ENCODE results near the gene GTF2E1.
A peak's percentile ranks its signal among the peaks of the same experiment; 100 is the strongest.

The GTF2E1 gene

DNA sequence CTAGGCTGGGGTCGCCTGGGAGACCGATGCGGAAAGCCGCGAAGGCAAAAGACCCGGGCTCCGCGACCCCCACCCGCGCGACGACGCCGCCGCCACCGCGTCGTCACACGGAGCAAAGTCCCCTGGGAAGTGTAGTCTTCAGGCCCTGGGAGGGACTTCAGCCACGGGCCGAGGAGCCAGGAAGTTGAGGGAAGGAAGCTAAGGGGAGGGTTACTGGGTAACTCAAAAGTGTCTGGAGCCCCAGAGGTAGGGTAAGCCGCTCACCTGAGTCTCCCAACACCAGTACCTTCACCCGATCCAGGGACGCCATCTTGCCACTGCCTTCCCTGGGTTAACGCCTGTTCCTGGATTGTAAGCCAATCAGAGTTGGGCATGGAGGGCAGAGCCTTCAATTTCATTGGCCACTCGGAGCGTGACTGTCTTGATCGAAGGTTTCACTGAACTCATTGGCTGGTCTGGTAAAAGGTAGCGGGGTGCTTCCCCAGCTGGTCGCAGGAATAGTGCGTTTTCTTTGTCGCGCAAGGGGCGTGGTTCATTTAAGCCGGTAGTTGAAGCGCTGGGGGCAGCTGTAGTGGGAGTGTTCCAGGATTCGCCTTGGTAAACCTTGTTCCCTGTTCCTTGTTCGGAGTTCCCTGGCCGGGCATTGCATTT lies at the start of gene GTF2E1, which contains the start of gene RABL3:
GTF2E1 (plus strand) TSS at position 547 of the 651 bp plus-strand sequence. CDS start 7,809 bp downstream, outside the sequence.
RABL3 (minus strand) TSS at position 319 of the 651 bp plus-strand sequence; CDS start at position 310, 9 bp downstream.
- DNase-seq (ENCODE audit: low read depth): peak; percentile 92

DNA sequence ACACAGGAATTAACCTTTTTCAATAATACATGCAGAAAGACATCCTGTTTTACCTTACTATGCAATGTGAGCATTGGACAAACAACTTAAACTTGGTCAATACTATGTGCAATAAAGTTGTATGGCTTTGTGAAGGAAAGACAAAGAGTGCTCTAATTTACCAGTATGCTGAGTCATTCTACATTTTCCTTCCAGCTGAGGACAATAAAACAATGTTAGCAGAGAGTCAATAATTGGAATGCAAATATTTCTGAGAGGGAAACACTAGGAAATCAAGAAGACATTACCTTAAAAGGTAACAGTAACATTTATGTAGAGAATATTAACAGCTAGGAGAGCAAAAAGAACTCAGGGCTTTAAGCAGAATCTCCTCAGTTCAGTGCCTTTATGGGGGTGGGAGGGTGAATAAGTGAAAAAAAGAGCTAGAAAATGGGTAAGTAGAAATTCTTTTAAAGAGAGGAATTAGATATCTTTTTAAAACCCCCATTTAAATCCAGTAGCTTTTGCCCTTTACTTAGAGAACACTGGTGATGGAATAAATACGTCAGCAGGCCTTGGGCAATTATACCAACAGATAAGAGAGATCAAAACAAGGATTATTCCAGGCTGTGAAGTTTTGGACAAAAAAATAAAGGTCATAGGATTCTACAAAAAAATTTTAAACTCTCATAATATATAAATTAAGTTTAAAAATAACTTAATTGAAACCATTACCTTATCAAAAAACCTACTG lies 48.9 kb upstream of the GTF2E1 start:
- no peak for DNase-seq (ENCODE audit: low read depth)

DNA sequence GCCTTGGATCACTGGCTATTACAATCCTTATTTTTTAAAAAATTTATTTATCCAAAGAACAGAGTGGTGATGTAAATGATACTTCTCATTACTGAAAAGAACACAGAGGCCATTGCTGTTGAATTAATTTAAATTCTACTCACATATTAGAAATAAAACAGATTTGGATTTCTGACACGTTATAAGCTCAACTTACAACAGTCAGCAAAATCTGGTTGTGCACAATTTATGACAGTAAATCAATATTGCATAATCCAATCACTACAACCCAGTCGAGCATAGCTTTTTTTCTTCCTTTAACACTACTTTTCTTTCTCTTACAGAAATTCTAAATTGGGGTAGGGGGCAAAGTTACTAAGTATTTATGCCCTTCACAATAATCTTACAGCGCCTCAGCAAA lies 43.2 kb upstream of the GTF2E1 start:
- DNase-seq (ENCODE audit: low read depth): no peak

DNA sequence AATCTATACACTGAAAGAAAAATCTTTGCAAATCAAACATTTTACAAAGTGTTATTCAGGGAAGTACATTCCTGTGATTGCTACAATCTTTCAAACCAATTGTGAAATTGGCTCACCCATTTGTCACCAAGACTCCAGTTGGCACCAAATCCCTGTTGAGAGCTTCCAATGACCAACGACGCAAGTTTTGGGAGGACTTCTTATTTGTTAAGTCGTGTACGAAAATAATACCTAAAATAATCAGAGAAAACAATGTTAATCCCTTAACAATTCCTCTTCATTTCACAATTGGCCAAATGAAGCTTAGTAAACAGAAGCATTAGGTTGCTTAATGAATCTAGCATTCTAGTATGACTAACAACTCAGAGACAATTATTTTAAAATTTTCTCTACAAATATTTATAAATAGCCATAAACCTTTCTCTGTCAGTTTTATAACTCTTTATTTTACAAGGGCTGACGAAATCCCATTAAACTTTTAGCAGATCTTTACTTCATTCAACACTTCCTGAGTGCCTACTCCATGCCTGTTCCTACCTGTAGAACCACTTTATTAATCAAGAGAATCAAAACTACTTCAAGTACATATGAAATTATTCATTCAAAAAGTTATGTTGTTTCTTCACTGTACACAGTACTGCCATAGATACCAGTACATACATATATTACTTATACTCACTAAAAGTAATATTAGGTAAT lies 36.5 kb upstream of the GTF2E1 start:
- DNase-seq (ENCODE audit: low read depth): no peak

DNA sequence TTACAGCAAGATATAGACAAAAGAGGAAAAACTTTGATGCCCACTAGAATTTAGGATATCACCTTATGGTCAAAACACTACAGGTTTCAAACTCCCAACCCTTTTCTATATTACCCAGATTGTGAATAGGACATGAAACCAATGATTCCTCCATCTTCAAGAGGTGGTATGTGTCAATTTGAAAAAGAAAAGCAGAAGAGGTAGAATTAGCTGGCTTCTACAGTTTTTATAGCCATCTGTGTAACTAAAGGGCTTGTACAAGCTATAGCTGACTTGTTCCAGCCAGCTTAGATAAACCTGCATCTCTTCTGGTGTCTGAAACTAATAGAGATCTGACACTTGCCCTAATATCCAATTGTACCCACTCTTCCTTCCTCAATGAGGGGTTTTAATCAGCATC lies 35.6 kb upstream of the GTF2E1 start:
- DNase-seq (ENCODE audit: low read depth): no peak

DNA sequence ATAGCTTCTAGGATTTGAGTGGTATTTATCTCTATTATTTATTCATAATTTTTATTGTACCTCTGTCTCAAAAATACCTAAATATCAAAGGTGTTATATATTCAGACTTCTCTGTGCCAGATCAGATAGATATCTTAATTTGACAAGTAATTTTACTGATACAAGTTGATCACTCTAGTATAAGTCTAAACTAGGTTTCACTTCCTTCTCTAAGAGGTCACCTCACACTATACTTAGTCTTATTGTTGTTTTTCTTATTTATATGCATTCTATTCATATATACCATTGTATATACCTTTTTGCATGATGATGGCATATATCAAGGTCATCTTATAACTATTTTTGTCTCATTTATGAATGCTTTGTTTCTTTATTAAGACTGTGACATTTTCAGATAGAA lies 34.1 kb upstream of the GTF2E1 start:
- no peak for DNase-seq (ENCODE audit: low read depth)

DNA sequence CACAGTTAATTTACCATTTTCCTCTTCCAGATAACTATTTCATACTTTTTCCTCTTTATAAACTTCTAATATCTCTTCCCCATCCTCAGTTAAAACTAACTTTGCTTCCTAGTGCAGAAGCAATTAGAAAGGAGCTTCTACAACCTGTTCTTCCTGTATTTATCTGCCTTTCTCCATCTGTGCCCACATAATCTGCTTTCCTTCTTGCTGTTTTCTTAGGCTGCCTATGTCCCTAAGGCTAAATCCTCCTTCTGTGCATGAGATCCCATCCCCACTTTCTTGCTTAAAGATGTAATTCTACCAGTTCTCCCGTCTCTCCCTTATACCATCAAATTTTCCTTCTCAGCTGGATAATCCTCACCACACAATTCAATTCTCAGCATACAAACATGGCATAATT lies 32.2 kb upstream of the GTF2E1 start:
- no peak for DNase-seq (ENCODE audit: low read depth)

DNA sequence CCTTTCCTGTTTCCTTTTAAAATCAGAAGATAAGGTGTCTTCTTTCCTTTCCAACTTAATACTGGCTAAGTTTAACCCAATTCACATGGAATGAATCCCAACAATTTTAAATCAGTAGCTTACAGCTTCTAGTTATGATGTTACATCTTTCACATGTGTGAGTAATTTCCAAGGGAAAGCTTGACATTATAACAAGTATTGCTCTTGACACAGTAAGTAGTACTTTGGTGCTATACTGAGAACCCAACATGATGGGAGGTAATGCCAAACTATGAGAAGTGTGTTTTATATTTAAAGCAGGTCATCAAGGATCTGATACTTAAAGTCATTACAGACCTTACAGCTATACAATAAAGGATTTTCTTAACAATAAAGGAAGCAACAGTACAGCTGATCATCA lies 29.3 kb upstream of the GTF2E1 start:
- no peak for DNase-seq (ENCODE audit: low read depth)

DNA sequence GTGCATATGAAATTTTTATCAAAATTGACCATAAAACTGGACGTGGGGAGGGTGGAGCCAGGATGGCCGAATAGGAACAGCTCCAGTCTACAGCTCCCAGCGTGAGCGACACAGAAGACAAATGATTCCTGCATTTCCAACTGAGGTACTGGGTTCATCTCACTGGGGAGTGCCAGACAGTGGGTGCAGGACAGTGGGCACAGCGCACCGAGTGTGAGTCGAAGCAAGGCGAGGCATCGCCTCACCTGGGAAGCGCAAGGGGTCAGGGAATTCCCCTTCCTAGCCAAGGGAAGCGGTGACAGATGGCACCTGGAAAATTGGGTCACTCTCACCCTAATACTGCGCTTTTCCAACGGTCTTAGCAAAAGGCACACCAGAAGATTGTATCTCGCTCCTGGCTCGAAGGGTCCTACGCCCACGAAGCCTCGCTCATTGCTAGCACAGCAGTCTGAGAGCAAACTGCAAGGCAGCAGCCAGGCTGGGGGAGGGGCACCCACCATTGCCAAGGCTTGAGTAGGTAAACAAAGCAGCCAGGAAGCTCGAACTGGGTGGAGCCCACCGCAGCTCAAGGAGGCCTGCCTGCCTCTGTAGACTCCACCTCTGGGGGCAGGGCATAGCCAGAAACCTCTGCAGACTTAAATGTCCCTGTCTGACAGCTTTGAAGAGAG lies 23.2 kb upstream of the GTF2E1 start:
- peak; percentile 66 for DNase-seq (ENCODE audit: low read depth)

DNA sequence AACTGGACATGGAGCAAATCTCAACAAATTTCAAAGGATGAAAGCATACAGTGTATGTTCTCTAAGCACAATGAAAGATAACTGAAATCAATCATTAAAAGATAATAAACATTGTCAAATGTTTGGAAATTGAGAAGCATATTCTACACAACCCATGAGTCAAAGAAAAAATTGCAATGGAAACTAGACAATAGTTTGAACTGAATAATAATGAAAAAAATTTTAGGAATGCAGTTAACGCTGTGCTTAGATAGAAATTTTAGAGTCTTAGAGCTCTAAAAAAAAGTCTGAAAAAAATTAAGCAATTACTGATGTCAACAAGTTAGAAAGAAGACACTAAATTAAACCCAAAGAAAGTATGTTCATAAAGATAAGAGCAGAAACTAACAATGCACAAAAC lies 15.8 kb upstream of the GTF2E1 start:
- no peak for DNase-seq (ENCODE audit: low read depth)

DNA sequence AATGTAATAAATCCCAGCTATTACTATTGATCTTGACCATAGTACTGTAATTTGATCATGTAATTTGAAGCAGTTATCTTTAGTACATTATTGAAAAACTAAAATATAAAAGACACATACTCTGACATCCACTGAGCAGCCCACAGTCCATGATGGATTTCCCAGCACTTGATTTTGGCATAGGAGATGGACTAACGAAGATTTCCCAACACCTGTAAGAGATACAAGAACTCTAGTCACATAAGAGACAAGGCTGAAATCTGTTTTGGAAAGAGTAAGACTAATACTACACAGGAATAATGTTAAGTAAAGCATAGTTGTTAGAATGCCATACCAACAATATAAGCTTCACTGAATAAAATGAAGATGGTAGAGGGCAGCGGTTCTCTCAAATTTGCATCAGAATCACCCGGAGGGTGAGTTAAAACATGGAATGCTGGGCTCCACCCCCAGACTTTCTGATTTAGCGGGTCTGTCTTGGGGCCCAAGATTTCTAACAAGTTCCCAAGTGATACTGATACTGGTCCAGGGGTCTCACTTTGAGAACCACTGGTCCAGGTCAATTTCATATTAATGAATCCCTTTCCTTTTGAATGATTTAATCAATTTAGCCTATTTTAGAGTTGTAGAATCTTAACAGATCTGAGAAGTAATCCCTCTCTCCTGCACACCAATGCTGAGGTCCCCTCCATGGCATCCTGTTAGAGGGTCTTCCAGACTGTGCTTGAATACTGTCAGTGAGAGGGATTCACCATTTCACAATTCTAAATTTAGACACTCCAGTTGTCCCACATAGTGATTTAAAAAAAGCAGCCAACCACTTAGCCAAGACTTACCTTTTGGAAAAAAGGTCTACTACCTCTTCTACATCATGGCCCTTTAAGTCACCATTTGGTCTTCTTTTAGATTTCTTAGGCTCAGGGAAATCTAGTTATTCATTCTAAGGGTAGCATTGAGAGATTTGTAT lies 11.7 kb upstream of the GTF2E1 start:
- DNase-seq (ENCODE audit: low read depth): no peak

DNA sequence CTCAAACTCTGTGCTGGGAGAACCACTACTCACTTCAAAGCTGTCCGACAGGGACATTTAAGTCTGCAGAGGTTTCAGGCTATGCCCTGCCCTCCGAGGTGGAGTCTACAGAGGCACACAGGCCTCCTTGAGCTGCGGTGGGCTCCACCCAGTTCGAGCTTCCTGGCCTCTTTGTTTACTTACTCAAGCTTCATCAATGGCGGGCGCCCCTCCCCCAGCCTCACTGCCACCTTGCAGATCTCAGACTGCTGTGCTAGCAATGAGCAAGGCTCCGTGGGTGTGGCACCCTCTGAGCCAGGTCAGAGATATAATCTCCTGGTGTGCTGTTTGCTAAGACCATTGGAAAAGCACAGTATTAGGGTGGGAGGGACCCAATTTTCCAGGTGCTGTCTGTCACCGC lies 4.5 kb upstream of the GTF2E1 start:
- DNase-seq (ENCODE audit: low read depth): peak; percentile 1

DNA sequence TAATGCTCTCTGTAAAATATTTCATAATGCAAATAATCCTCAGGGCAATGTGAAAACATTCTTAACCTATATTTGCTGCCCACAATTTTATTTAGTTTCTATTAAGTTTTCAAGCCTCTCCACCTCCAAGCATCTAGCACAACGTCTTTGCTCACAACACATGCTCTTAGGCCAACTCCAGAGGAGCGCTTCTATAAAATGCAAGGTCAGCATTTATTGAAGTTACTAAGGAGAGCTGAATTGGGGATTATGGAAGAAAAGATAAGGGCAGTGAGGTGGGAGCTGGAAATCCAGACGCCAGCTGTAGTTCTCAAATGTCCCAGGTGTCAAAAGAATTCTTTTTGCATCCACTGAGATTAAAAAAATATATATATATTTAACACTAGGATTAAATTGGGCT lies 1.2 kb upstream of the GTF2E1 start:
- DNase-seq (ENCODE audit: low read depth): no peak

DNA sequence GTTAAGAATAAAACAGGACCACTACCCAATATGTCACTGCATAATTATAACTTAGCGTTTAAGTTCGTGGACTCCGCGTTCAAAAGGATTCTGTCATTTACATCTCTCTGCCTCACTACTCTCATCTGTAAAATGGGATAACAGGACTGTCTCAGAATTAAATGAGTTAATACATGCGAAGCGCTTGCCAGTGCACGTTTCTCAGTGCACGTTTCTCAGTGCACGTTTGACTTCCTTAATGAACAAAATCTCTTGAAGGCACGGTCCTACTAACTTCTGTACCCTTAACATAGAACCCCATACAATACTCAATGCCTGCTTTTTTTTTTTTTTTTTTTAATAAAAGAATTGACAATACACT lies 727 bp upstream of the GTF2E1 start:
- no peak for DNase-seq (ENCODE audit: low read depth)

DNA sequence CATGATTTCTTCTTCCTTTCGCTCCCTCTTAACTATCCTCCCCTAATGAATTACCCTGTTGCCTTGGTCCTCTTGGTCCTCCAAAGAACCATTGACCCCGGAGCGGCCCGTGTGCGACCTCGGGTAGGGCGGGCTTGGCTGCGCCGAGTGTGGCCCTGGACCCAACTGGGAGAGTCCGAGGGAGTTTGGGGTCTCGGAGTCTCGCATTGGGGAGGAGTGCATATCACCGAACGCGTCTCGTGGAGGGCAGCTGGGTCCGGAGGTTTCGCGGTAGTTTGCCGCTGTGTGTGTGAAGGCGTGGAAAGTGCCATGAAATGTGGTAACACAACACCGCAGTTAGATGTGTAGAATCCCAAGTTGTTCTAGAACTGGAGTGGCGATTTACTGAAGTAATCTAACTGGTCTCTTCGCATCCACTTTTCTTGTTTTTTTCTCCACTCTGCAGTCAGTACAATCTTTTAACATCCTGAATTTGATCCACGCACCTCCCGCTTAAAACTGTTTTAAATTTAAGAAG lies 363 bp downstream of the GTF2E1 start:
- DNase-seq (ENCODE audit: low read depth): no peak

DNA sequence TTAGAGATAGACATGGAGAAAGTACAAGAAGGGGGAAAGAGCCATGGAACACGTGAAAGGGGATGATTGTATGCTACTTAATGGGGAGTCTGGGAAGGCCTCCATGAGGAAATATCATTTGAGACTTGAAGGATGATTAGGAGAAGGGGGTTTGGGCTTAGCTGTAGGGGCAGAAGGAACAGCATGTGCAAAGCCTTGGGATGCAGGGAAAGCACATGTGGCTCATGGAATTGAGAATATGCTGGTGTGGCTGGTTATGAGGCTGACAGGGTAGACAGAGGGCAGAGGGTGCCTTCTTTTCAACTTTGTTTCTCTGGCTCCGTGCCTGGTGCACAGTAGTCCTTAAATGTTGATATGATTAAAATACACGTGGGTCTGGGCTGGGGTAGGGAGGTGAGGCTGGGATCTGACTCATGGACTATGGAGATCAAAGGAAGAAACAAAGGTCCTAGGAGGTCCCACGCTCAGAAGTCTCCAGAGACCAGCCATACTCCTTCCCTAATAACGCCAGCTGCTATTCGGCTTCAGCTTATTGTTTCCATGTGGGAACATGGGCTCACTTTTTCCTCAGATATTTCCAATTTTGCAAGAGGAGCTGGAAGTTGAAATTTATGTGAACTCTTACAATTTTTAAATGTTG lies 1.1 kb downstream of the GTF2E1 start:
- no peak for DNase-seq (ENCODE audit: low read depth)

DNA sequence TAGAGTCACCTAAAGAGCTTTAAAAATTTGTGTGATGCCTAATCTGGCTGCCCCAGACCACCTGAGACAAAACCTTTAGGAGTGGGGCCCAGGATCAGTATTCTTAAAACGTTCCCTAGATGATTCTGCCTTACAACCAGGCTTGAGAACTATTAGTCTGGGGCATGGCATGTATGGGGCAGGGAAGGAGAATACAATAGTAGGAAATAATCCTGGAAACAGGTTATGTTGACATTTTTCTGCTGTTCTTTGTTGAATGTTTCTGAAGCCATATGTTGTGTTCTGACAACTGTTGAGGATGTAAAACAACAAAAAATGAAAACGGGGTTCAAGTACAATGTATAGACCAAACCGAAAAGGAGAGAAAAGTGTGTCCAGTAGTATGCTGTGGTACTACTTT lies 2.9 kb downstream of the GTF2E1 start:
- DNase-seq (ENCODE audit: low read depth): no peak

DNA sequence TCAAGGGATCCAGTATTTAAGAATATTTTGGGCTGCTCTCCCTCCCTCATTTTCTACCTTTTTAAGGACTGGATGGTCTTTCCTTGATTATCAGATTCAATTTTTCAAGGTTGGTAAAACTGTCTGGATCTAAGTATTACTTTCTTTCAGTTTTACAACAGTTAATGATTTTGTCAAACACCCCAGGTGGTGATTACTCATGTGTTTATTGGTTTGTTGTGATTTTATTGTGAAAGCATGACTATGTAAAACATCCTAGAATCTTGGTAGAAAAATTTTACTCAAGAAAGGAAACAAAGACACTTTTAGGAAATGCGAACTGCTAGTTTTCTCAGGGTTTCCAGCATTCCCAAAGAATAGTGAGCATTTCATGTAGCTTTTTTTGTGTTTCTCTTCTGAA lies 7.3 kb downstream of the GTF2E1 start:
- DNase-seq (ENCODE audit: low read depth): no peak

DNA sequence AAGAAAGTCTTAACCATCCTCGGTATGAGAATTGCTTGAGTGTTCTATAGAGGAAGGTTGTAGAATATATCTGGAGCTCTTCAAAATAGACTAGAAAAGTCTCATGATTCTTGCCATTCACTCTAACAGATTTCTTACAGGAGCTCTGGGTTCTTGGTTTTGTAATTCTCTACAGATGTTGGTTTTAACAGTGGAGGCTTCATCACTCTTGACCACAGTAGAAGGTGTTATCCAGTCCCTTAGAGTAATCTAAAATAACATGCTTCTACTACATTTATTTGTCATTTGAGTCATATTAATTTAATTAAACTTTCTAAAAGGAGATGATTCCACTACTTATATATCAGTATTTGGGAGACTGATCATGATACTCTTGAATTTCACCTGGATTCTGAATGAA lies 9.7 kb downstream of the GTF2E1 start:
- no peak for DNase-seq (ENCODE audit: low read depth)

DNA sequence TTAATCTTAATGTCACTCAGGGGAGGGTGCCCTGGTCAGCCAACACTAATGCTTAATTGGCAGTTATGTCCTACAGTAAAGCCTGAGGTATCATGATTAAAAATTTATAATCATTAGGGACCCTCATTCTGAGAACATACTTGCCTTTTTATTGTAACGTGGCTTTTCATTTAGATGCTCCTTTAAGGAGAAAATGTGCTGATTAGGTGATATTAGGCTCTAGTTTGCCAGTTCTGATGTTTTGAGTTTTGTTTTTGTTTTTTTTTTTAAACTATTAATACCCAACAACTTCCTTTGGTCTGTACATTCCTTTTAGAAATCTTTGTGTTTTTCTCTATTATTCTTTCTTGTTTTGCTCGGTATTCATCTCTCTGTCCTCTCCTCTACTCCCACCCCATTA lies 10.3 kb downstream of the GTF2E1 start:
- no peak for DNase-seq (ENCODE audit: low read depth)

DNA sequence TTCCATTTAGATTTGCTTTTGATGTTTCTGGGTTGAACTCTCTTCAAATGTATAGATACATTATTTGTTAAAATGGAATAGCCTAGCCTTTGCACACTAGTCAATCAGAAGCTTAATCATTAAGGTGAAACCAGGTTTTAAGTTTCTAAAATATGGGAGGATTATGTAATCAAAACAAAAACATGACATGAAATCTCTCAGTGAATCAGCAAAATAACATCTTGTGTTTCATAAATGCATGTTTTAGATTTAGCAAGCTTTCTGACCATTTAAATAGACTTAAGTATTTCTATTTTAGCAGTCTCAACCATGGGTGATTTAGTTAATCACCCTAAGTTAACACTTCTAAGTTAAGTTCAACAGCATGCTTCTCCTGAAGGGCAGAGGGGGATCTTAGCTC lies 11.3 kb downstream of the GTF2E1 start:
- DNase-seq (ENCODE audit: low read depth): no peak

Measured in activated T-cell treated with anti-CD3 and anti-CD28 coated beads for 1 hour (primary cell).